ENCODE results near the gene TBK1. TPM values are rescaled to one million over a fixed set of nuclear protein-coding genes. Genes with fewer than 3 reads are reported as not detected.

TBK1 gene
- polyA plus RNA-seq, 2 of the 4 experiments (the other 2 are of a cell fraction) = 29.3 to 52.5 TPM

DNA sequence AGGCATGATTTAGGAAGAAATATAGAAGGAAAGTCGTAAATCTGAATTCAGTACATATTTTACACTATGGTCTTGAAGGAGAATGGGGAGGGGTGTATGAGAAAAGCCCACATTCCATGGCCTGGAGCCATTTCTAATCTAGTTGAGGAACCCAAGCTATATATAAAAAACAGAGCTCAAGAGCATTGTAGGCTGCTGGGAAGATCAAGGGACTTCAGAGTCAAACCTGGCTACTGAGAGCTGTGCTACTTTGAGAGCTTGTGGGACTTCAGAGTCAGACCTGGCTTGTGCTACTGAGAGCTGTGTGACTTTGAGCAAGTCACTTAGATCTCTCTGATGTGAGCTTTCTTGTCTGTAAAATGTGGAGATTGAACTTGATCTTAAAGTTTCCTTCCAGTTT, 58.7 kb downstream of the TBK1 start:
- Histone ChIP-seq H3K9me3 (no peaks in the 10 kb centered on the region), H3K4me2 (no peak overlapping the region), H3K4me1 (no peaks in the 10 kb centered on the region), H3K4me3 (no peak overlapping the region), H3K27ac (no peak overlapping the region)
- POLR2A ChIA-PET = no interaction called here
- FAIRE-seq (no peak), DNase-seq (ENCODE audit: low read depth in 1 of 2, low spot score in 1 of 2) (no peak), ATAC-seq (no peak)
- CTCF ChIA-PET = interaction anchor here (0.6 to 1.1 kb wide), 2 partner anchors 12 to 188 kb away, joined by 3 read pairs; no protein-coding TSS in a partner anchor
- WGBS (ENCODE audit: missing lambda C conversion rate) = 60% methylated on average over 1 of the region's 1 CpG
- TF ChIP-seq CEBPB (IDR thresholded peaks at IDR 0.05) (no peak), KDM1A (IDR thresholded peaks at IDR 0.05; ENCODE audit: low read depth) (no peak), GATA3 (IDR thresholded peaks at IDR 0.05; ENCODE audit: borderline replicate concordance) (no peak), HMGXB4 (CRISPR knock-in tag; IDR thresholded peaks at IDR 0.05; ENCODE audit: borderline replicate concordance) (no peak), CBX8 (IDR thresholded peaks at IDR 0.05) (no peak)

DNA sequence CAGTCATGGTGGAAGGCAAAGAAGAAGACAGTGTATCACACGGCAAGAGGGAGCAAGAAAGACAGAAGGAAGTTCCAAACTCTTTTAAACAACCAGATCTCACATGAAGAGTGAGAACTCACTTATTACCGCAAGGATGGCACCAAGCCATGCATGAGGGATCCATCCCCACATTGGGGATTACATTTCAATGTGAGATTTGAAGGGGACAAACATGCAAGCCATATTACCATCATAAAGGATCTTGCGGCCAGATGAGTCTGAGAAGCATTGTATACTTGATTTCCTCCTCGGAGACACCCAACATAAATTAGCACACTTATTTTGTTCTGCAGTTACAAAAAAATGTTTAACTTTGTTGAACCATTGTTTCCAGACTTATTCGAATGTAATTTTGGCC, 66.5 kb downstream of the TBK1 start:
- Histone ChIP-seq H3K4me1 (peaks cover 8% of the 10 kb centered on the region; the same call in 1 of the 3 replicates), H3K9me3 (no peaks in the 10 kb centered on the region), H3K4me3 (no peak overlapping the region), H3K27ac (no peak overlapping the region), H3K4me2 (no peak overlapping the region)
- CTCF ChIA-PET = interaction anchor here (1.0 kb wide), 1 partner anchor 31 kb away, joined by 3 read pairs; no protein-coding TSS in a partner anchor
- 66% methylated on average over 5 of the region's 5 CpGs for WGBS (ENCODE audit: missing lambda C conversion rate)
- FAIRE-seq (no peak), ATAC-seq (no peak), DNase-seq (ENCODE audit: low read depth in 1 of 2, low spot score in 1 of 2) (no peak)
- POLR2A ChIA-PET = no interaction called here
- TF ChIP-seq POLR2A (IDR thresholded peaks at IDR 0.05; ENCODE audit: low read length) (no peak), MAFK (IDR thresholded peaks at IDR 0.05; ENCODE audit: partially characterized antibody) (no peak), EP300 (IDR thresholded peaks at IDR 0.05) (no peak), TFCP2L1 (CRISPR knock-in tag; IDR thresholded peaks at IDR 0.05) (no peak), GATA3 (IDR thresholded peaks at IDR 0.05; ENCODE audit: borderline replicate concordance) (no peak), TP53 (CRISPR knock-in tag; IDR thresholded peaks at IDR 0.05) (no peak), HEYL (CRISPR knock-in tag; IDR thresholded peaks at IDR 0.05) (no peak), HOXB5 (CRISPR knock-in tag; IDR thresholded peaks at IDR 0.05) (no peak), PHF8 (IDR thresholded peaks at IDR 0.05; ENCODE audit: borderline replicate concordance, low read depth) (no peak), MAZ (IDR thresholded peaks at IDR 0.05; ENCODE audit: borderline replicate concordance, low read depth, low read length) (no peak), FOSB (CRISPR knock-in tag; IDR thresholded peaks at IDR 0.05) (no peak), ELK1 (IDR thresholded peaks at IDR 0.05; ENCODE audit: low read depth, low read length) (no peak), KDM5A (IDR thresholded peaks at IDR 0.05) (no peak), ZNF302 (CRISPR knock-in tag; IDR thresholded peaks at IDR 0.05) (no peak), BHLHE40 (IDR thresholded peaks at IDR 0.05; ENCODE audit: low read depth, low read length) (no peak), NPAS2 (CRISPR knock-in tag; IDR thresholded peaks at IDR 0.05; ENCODE audit: borderline replicate concordance) (no peak)
- TF ChIP-seq, protein P1, sequence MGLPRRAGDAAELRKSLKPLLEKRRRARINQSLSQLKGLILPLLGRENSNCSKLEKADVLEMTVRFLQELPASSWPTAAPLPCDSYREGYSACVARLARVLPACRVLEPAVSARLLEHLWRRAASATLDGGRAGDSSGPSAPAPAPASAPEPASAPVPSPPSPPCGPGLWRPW (IDR thresholded peaks at IDR 0.05) = no peak
- TF ChIP-seq, protein P2, sequence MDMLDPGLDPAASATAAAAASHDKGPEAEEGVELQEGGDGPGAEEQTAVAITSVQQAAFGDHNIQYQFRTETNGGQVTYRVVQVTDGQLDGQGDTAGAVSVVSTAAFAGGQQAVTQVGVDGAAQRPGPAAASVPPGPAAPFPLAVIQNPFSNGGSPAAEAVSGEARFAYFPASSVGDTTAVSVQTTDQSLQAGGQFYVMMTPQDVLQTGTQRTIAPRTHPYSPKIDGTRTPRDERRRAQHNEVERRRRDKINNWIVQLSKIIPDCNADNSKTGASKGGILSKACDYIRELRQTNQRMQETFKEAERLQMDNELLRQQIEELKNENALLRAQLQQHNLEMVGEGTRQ (IDR thresholded peaks at IDR 0.05) = no peak
- TF ChIP-seq, protein P3, sequence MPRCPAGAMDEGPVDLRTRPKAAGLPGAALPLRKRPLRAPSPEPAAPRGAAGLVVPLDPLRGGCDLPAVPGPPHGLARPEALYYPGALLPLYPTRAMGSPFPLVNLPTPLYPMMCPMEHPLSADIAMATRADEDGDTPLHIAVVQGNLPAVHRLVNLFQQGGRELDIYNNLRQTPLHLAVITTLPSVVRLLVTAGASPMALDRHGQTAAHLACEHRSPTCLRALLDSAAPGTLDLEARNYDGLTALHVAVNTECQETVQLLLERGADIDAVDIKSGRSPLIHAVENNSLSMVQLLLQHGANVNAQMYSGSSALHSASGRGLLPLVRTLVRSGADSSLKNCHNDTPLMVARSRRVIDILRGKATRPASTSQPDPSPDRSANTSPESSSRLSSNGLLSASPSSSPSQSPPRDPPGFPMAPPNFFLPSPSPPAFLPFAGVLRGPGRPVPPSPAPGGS (IDR thresholded peaks at IDR 0.05) = no peak
